Gastrocnemius medialis (tissue), 4 donors: Measurements from ENCODE around the gene TIMM8A. TPM values are rescaled to one million over a fixed set of nuclear protein-coding genes. Genes with fewer than 3 reads are reported as not detected.

Experiments used
- ATAC-seq, 2 donors: fragments of 150-250 bp; one replicate each; pipeline ENCODE4 v1.9.1; 2016
- DNase-seq, 2 donors: peaks; one replicate each; pipeline ENCODE4 v3.0.0-alpha.2; 2019
- H3K27ac ChIP-seq, 4 donors: fragments of 200-600 bp; sonication (generic); 1 replicate in 1 of 4; 2 replicates in 3 of 4; pipeline ENCODE4 v1.5.1; 2016 to 2018; ENCODE audit warnings: mild to moderate bottlenecking in 2 of 4, moderate library complexity in 1 of 4
- H3K27me3 ChIP-seq, 3 donors: fragments of 200-600 bp; sonication (generic) in 2 of 3; 1 replicate in 1 of 3; 2 replicates in 2 of 3; pipeline versions ENCODE4 v1.5.1 to v1.6.0; 2016 to 2019; ENCODE audit warnings: mild to moderate bottlenecking in 1 of 3, moderate library complexity in 1 of 3
- H3K36me3 ChIP-seq, 2 donors: fragments of 200-600 bp; sonication (generic) in 1 of 2; one replicate each; pipeline ENCODE4 v1.5.1; 2017 to 2018
- H3K4me1 ChIP-seq, 2 donors: fragments of 200-600 bp; sonication (generic) in 1 of 2; one replicate each; pipeline ENCODE4 v1.5.1; 2016 to 2017; ENCODE audit warnings: mild to moderate bottlenecking in 2 of 2
- H3K4me3 ChIP-seq, 4 donors: fragments of 200-600 bp; sonication (generic) in 3 of 4; 1 replicate in 1 of 4; 2 replicates in 3 of 4; pipeline ENCODE4 v1.5.1; 2016 to 2019; ENCODE audit warnings: mild to moderate bottlenecking in 2 of 4
- H3K9me3 ChIP-seq, 3 donors: fragments of 200-600 bp; sonication (generic) in 2 of 3; 1 replicate in 1 of 3; 2 replicates in 2 of 3; pipeline ENCODE4 v1.5.1; 2016 to 2019
- POLR2A ChIP-seq, 2 donors: fragments of 450-650 bp; IDR thresholded peaks; one replicate each; pipeline ENCODE4 v1.6.1; 2017; ENCODE audit warnings: antibody characterized with exemption in 2 of 2, mild to moderate bottlenecking in 2 of 2, moderate library complexity in 2 of 2
- in situ Hi-C, 4 donors: fragments of 200-750 bp; cut with MboI; loops; one replicate each; pipeline versions ENCODE4 v1.15.0 to v1.8.0; 2017; ENCODE audit warnings: low sequenced_read_pairs in 4 of 4
- intact Hi-C: fragments of 100-400 bp; cut with DNase I; formaldehyde crosslinking; loops from one replicate; pipeline ENCODE4 v1.15.1; 2023; ENCODE audit warnings: low total_unique reads
- total RNA-seq, 4 donors: library from RNA; depleted of rRNA; stranded (reverse); fragments of >200 nt; gene quantifications; one replicate each; pipeline versions ENCODE4 v1.1.0 to v1.2.3, GENCODE V29; 2016
- TF ChIP-seq, protein P1 (sequence below), 5 experiments: fragments of 450-650 bp in 3 of 5; fragments of 200-600 bp in 2 of 5; sonication (generic) in 2 of 5; IDR thresholded peaks in 4 of 5; conservative IDR thresholded peaks in 1 of 5; 1 replicate in 4 of 5; 2 replicates in 1 of 5; pipeline ENCODE4 v1.5.1; 2016 to 2019; ENCODE audit warnings: antibody characterized with exemption in 5 of 5, mild to moderate bottlenecking in 3 of 5, moderate library complexity in 3 of 5

TIMM8A gene
- total RNA-seq, 4 donors from 2014 or later: 1.9 to 9.5 (median 4.9) TPM

DNA sequence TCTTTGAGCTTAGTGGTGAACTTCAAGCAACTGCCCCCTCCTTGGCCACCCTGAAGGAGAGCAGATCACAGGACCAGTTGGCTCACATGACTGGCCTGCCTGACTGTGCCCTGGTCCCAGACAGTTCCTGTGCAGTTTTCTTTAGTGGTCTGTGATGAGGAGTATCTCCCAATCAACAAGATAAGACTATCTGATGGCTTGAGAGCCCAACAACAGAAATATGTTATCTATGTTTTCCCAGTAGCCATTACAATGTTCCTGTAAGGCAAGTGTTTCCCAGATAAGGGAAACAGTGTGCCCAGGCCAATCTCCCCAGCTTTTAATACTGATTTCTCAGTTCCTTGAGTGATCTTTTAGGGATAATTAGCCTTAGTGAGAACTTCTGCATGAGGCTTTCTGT, 14.2 kb upstream of the TIMM8A start:
- no peaks in the 10 kb centered on the region for H3K9me3 ChIP-seq
- DNase-seq (no peak), ATAC-seq (no peak)
- in situ Hi-C loops: no loop called here
- intact Hi-C loops: no loop called here
- no peak overlapping the region for H3K4me3 ChIP-seq
- no peaks in the 10 kb centered on the region for H3K4me1 ChIP-seq
- TF ChIP-seq, protein P1, sequence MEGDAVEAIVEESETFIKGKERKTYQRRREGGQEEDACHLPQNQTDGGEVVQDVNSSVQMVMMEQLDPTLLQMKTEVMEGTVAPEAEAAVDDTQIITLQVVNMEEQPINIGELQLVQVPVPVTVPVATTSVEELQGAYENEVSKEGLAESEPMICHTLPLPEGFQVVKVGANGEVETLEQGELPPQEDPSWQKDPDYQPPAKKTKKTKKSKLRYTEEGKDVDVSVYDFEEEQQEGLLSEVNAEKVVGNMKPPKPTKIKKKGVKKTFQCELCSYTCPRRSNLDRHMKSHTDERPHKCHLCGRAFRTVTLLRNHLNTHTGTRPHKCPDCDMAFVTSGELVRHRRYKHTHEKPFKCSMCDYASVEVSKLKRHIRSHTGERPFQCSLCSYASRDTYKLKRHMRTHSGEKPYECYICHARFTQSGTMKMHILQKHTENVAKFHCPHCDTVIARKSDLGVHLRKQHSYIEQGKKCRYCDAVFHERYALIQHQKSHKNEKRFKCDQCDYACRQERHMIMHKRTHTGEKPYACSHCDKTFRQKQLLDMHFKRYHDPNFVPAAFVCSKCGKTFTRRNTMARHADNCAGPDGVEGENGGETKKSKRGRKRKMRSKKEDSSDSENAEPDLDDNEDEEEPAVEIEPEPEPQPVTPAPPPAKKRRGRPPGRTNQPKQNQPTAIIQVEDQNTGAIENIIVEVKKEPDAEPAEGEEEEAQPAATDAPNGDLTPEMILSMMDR (IDR thresholded peaks at IDR 0.05 in 4 of 5, conservative IDR thresholded peaks at IDR 0.05 in 1 of 5): no peak
- TF ChIP-seq POLR2A (IDR thresholded peaks at IDR 0.05): no peak
- no peaks in the 10 kb centered on the region for H3K36me3 ChIP-seq
- no peak overlapping the region for H3K27ac ChIP-seq
- H3K27me3 ChIP-seq: peaks cover 0 to 3% (median 0%) of the 10 kb centered on the region in 3 donors

DNA sequence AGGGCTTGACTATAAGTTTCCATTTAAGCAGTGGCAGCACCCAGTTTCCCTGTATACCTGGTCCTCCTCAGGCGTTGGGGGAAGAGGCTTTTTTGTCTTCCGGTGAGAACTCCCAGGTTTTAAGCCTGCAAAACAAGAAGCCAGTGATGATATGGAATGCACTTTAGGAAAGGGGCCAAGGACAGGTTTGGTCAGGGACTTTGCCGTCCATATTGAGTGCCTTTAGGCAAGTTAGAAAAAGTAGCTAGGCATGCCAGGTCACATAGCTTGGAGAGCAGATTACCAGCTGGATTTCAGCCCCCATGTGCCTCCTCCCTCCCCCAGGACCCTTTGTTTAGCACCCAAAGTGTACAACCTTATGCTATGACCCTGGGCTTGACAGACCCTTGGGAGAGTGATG, 13.6 kb upstream of the TIMM8A start:
- Histone ChIP-seq H3K4me1 (no peaks in the 10 kb centered on the region), H3K9me3 (no peaks in the 10 kb centered on the region), H3K27me3 (peaks cover 0 to 3% (median 0%) of the 10 kb centered on the region in 3 donors), H3K4me3 (no peak overlapping the region), H3K36me3 (no peaks in the 10 kb centered on the region), H3K27ac (no peak overlapping the region)
- DNase-seq: no peak
- in situ Hi-C loops (no loop called here), intact Hi-C loops (no loop called here)
- no peak for ATAC-seq
- TF ChIP-seq, protein P1 (IDR thresholded peaks at IDR 0.05 in 4 of 5, conservative IDR thresholded peaks at IDR 0.05 in 1 of 5): no peak
- TF ChIP-seq POLR2A (IDR thresholded peaks at IDR 0.05): no peak

DNA sequence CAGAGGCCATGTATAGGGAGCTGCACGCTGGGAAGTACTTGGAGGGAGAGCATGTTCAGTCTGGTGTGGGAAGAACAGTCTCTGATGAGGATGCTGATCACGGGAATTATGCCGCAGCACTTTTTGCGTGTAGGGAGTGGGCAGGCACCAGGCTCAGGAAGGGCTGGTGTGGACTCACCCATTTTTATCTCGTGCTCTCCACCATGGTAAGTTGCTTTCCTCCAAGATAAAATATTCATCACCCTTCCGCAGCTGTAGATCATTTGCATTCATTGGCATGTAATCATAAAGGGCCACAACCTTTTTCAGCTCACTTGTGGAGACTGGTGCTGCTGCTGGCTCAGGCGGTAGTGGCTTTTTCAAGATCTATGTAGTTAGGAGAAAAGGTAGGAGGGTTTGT, 11.8 kb upstream of the TIMM8A start:
- H3K4me1 ChIP-seq: no peaks in the 10 kb centered on the region
- H3K9me3 ChIP-seq: no peaks in the 10 kb centered on the region
- peaks cover 0 to 5% (median 0%) of the 10 kb centered on the region in 3 donors for H3K27me3 ChIP-seq
- H3K36me3 ChIP-seq: no peaks in the 10 kb centered on the region
- no peak overlapping the region for H3K27ac ChIP-seq
- in situ Hi-C loops: no loop called here
- no peak for ATAC-seq
- DNase-seq: no peak
- no peak overlapping the region for H3K4me3 ChIP-seq
- no peak for TF ChIP-seq POLR2A (IDR thresholded peaks at IDR 0.05)
- TF ChIP-seq, protein P1 (IDR thresholded peaks at IDR 0.05 in 4 of 5, conservative IDR thresholded peaks at IDR 0.05 in 1 of 5): no peak
- intact Hi-C loops: no loop called here

DNA sequence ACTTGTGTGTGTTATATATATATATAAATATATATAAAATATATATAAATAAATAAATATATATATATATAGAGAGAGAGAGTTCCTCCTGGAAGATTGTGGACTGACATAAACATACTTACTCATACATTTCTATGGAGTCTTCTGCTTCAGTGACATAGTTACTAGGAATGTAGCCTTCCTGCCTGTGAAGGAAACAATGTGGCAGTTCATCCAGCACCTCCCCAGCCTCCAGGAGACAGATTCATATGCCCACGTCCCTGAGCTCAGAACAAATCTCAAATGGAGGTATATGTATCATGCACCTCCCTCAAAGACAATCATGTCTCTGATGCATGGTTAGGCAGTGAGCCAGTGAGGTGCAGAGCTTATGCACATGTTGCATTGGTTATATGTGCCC, 11.4 kb upstream of the TIMM8A start:
- in situ Hi-C loops: no loop called here
- ATAC-seq: no peak
- Histone ChIP-seq H3K4me1 (no peaks in the 10 kb centered on the region), H3K9me3 (no peaks in the 10 kb centered on the region), H3K27ac (no peak overlapping the region), H3K4me3 (no peak overlapping the region), H3K27me3 (peaks cover 0 to 5% (median 0%) of the 10 kb centered on the region in 3 donors), H3K36me3 (no peaks in the 10 kb centered on the region)
- DNase-seq: no peak
- intact Hi-C loops: no loop called here
- TF ChIP-seq, protein P1 (IDR thresholded peaks at IDR 0.05 in 4 of 5, conservative IDR thresholded peaks at IDR 0.05 in 1 of 5): no peak
- TF ChIP-seq POLR2A (IDR thresholded peaks at IDR 0.05): no peak

DNA sequence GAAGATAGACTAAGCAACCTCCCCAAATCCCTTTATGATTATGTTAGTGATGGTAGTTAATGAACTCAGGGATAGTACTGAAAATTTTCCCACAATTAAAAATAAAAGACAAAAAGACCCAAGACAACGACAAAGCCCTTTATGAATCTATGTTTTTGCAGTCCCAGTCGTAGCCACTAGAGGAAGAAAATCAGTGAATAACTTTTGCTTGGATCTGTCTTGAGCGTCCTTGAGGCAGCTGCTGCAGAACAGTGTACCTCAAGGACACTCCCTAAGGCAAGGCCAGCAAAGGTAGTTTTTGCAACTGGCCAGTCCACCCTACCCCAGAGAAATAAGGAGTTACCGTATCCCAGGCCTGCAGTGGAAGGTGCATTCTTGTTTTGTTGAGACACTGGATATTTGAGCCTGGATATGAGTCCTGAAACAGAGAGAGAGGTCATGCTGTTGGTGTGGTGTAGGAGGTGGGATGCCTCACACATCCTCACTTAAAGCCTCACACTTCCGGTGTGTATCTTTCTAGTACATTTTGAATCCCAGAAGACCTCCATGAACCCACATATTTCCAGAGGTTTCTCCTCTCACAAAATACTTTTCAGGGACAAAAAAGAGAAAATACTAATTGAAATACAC, 8.7 kb upstream of the TIMM8A start:
- H3K4me3 ChIP-seq: no peak overlapping the region
- no peak for DNase-seq
- ATAC-seq: no peak
- H3K9me3 ChIP-seq: no peaks in the 10 kb centered on the region
- intact Hi-C loops (no loop called here), in situ Hi-C loops (no loop called here)
- TF ChIP-seq, protein P1 (IDR thresholded peaks at IDR 0.05 in 4 of 5, conservative IDR thresholded peaks at IDR 0.05 in 1 of 5): no peak
- TF ChIP-seq POLR2A (IDR thresholded peaks at IDR 0.05): no peak
- H3K27me3 ChIP-seq: peaks cover 0 to 2% (median 0%) of the 10 kb centered on the region in 3 donors
- no peak overlapping the region for H3K27ac ChIP-seq
- H3K4me1 ChIP-seq: no peaks in the 10 kb centered on the region
- no peaks in the 10 kb centered on the region for H3K36me3 ChIP-seq
